Lower lobe of right lung (tissue), 2 donors: ENCODE results near the gene PCDH1. TPM values are rescaled to one million over a fixed set of nuclear protein-coding genes. Genes with fewer than 3 reads are reported as not detected.

Experiments used
- ATAC-seq, 2 donors: fragments of 200-7000 bp; cut with Tn5 transposase; one replicate each; pipeline ENCODE4 v1.9.1; 2020 to 2022; ENCODE audit warnings: mild to moderate bottlenecking in 2 of 2, moderate library complexity in 2 of 2
- DNase-seq: peaks from one replicate; pipeline ENCODE4 v3.0.0-alpha.2; 2020
- H3K27ac ChIP-seq: fragments of 200-600 bp; one replicate; pipeline ENCODE4 v1.8.0; 2022
- H3K27me3 ChIP-seq: fragments of 200-600 bp; one replicate; pipeline ENCODE4 v1.8.0; 2022; ENCODE audit warnings: low read depth
- H3K36me3 ChIP-seq: fragments of 200-600 bp; one replicate; pipeline ENCODE4 v1.8.0; 2022; ENCODE audit warnings: mild to moderate bottlenecking
- H3K4me1 ChIP-seq: fragments of 200-600 bp; one replicate; pipeline ENCODE4 v1.8.0; 2022
- H3K4me3 ChIP-seq: fragments of 200-600 bp; one replicate; pipeline ENCODE4 v1.8.0; 2022; ENCODE audit warnings: mild to moderate bottlenecking
- H3K9me3 ChIP-seq: fragments of 200-600 bp; one replicate; pipeline ENCODE4 v1.8.0; 2022
- CTCF ChIP-seq: fragments of 200-600 bp; IDR thresholded peaks from one replicate; pipeline ENCODE4 v1.8.0; 2022; ENCODE audit warnings: antibody characterized with exemption, mild to moderate bottlenecking
- intact Hi-C: fragments of 100-400 bp; cut with DNase I; formaldehyde crosslinking; loops from one replicate; pipeline ENCODE4 v1.11.0; 2022
- total RNA-seq: library from RNA; stranded (reverse); fragmentation: NEBNext Ultra II Directional; extraction: Animal tissue kit (Norgen Biotek cat#: 25700); gene quantifications from one replicate; pipeline ENCODE4 v1.2.1, GENCODE V29; 2021
- donor health status: DM: no; HTN: yes; CAD: no; lungs with severe emphysema.

Gene PCDH1
- total RNA-seq, 1 donor from 2014 or later: 55.7 TPM

- Histone ChIP-seq H3K4me1 (no peaks in the 10 kb centered on the region), H3K27me3 (no peaks in the 10 kb centered on the region), H3K4me3 (no peak overlapping the region), H3K9me3 (no peaks in the 10 kb centered on the region), H3K36me3 (no peaks in the 10 kb centered on the region), H3K27ac (no peak overlapping the region)
- no peak for ATAC-seq
- DNase-seq: no peak
- intact Hi-C loops: no loop called here
- TF ChIP-seq CTCF: no peak
Observed at GRCh38 chr5:141906972-141907371, 28.8 kb upstream of the PCDH1 start.

- H3K36me3 ChIP-seq: no peaks in the 10 kb centered on the region
- H3K4me3 ChIP-seq: no peak overlapping the region
- H3K27ac ChIP-seq: no peak overlapping the region
- DNase-seq: no peak
- no peaks in the 10 kb centered on the region for H3K27me3 ChIP-seq
- TF ChIP-seq CTCF: no peak
- no peaks in the 10 kb centered on the region for H3K9me3 ChIP-seq
- no peak for ATAC-seq
- H3K4me1 ChIP-seq: no peaks in the 10 kb centered on the region
- intact Hi-C loops: no loop called here
Observed at GRCh38 chr5:141906517-141906916, 28.3 kb upstream of the PCDH1 start.

GRCh38 chr5:141904551-141904950 lies 26.3 kb upstream of the PCDH1 start:
- Histone ChIP-seq H3K4me3 (no peak overlapping the region), H3K4me1 (no peaks in the 10 kb centered on the region), H3K27me3 (no peaks in the 10 kb centered on the region), H3K27ac (no peak overlapping the region), H3K9me3 (no peaks in the 10 kb centered on the region), H3K36me3 (no peaks in the 10 kb centered on the region)
- intact Hi-C loops: no loop called here
- DNase-seq (no peak), ATAC-seq (no peak)
- no peak for TF ChIP-seq CTCF

GRCh38 chr5:141903261-141903660 lies 25.1 kb upstream of the PCDH1 start:
- Histone ChIP-seq H3K4me1 (no peaks in the 10 kb centered on the region), H3K36me3 (no peaks in the 10 kb centered on the region), H3K4me3 (no peak overlapping the region), H3K27ac (no peak overlapping the region), H3K27me3 (no peaks in the 10 kb centered on the region), H3K9me3 (no peaks in the 10 kb centered on the region)
- intact Hi-C loops: no loop called here
- ATAC-seq (peak in 1 of 2 donors; percentile 51), DNase-seq (no peak)
- no peak for TF ChIP-seq CTCF

- H3K9me3 ChIP-seq: no peaks in the 10 kb centered on the region
- intact Hi-C loops: no loop called here
- H3K27me3 ChIP-seq: no peaks in the 10 kb centered on the region
- ATAC-seq (no peak), DNase-seq (no peak)
- H3K36me3 ChIP-seq: no peaks in the 10 kb centered on the region
- TF ChIP-seq CTCF: no peak
- H3K4me1 ChIP-seq: no peaks in the 10 kb centered on the region
- no peak overlapping the region for H3K4me3 ChIP-seq
- no peak overlapping the region for H3K27ac ChIP-seq
Observed at GRCh38 chr5:141902015-141902814, 24.0 kb upstream of the PCDH1 start.
